Activated CD4-positive, CD25-positive, alpha-beta regulatory T cell treated with anti-CD3 and anti-CD28 coated beads, Interleukin-2, amount 50 U/mL, for 24 hours (primary cell): ENCODE results near the gene RXYLT1.

Experiments used
- ATAC-seq, 2 donors: fragments of 150-1000 bp; cut with Tn5 transposase; one replicate each; pipeline ENCODE4 v1.10.0; 2021; ENCODE audit warnings: mild to moderate bottlenecking in 1 of 2, moderate library complexity in 1 of 2

The RXYLT1 gene

DNA sequence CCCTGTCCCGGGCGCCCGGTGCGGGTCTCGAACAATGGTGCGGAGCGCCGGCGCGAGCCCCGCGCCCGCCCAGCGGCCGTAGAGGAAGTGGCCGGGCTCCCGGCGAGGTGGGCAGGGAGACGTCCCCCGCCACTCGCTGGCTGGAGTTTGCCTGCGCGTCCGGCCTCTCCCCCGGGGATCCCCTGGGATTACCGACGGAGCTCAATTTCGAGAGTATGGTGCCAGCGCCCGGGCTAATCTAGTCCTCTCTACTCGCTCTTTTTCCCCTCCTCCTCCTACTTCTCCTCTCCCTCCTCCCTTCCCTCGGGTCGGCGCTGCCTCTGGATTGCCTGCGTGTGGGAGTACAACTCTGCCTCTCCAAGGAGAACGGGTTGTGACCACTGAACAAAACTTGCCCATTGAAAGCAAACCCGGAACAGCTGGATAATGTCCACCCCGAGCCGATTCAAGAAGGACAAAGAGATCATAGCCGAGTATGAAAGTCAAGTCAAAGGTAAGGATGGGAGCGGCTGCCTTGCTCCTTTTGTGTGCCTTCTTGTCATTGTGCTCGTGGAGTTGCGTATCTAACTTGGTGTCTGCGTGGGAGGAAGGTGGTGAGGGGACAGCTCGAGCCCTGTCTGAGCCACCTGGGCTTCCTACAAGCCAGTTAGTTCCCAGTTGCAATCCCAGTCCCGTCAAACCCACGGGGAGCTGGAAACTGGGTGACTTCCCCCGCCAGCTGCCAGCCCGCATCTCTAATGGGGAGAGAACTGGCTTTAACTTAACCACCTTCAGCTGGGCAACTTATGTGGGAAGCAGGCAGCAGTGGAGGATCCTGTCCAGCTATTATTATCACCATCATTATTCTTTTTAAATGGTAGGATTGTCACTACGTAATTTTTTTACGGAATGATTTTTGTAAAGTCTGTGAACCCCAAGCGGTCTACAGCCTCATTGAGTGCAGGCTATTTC, 65.0 kb downstream of the RXYLT1 start, which contains the start of gene SRGAP1:
SRGAP1 (plus strand) TSS at position 310 of the 951 bp plus-strand sequence; CDS start at position 427, 117 bp downstream.
- peak in 1 of 2 donors; percentile 2 for ATAC-seq

DNA sequence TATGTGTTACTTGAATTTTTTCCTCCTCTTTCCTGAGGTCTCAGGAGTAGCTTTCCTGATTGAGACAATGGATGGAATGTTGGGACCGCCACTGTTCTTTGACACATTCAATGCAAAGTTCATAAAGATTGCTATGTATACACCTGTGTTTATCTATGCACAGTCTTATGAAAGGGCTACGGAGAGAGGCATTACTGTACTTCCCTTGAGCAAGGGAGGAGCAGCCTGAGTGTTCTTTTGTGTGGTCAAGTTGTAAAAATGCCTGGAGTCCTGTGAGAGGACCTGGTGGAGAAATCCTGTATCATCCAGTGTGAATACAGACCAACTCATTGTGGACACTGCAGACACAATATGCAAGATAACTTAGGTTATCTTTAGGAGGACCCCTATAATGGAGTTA, 66.0 kb downstream of the RXYLT1 start:
- ATAC-seq: no peak

DNA sequence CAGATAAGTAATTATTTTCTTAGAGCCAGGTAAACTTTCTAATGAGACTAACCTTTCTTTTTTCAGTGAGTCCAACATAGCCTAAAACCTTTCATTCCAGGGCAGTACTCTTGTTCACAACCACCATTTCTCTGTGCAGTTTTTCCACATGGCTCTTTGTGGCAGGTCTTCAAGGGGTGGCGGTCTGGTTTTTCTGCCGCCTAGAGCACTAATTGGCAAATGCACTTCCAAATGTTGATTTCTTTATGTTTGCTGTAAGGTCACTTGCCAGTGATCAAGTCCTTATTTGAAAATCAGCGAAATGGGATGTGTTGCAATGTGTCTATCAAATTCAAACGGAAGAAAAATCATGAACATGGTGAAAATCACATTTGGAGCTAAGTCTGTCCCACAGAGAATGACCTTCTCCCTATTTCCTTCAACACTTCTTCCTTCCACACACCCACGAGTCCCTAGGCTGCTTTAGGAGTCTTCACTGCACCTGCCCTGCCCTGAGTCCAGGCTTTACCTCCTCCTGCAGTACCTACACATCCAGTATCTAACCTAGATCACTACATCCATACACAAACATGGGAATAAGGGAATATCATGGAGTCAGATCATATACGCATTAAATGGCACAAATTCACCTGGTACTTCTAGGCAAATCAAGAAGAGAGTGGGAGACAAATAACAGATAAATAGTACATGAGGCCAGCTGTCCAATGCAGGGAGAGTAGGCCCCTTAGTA, 66.7 kb downstream of the RXYLT1 start:
- no peak for ATAC-seq

DNA sequence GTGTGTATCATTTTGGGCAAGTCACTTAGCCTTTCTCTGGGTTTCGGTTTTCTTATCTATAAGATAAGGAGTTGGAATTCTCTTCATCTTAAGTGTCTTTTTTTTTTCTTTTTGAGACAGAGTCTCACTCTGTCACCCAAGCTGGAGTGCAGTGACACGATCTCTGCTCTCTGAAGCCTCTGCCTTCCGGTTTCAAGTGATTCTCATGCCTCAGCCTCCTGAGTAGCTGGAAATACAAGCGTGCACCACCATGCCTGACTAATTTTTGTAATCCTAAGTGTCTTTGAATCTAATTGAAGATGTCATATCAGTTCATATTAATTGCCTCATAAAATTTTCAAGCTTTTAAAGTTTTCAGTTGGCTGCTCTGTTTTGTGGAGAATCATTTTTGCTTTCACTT, 68.7 kb downstream of the RXYLT1 start:
- no peak for ATAC-seq

DNA sequence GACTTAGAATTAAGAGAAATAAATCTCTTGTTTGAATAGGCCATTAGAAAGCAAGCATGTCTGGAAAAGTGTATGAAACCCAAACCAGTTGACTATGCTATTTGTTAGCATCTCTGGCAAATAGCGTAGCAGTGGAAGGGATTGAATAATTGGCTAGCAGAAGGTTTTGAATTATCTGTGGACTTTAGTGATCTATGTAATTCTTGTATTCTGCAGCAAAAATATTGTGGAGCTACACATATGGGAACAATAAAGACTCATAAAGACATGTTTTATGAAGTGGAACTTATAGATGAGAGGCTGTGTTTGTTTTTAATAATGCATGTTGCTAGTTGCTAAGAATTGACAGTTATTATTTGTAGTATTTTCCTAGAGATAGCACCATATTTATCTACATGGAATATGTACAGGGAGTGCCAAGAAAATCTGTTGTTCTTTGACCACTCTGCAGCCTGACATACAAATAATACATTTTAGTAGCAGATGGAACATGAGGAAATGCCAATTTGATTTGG, 69.5 kb downstream of the RXYLT1 start:
- no peak for ATAC-seq

DNA sequence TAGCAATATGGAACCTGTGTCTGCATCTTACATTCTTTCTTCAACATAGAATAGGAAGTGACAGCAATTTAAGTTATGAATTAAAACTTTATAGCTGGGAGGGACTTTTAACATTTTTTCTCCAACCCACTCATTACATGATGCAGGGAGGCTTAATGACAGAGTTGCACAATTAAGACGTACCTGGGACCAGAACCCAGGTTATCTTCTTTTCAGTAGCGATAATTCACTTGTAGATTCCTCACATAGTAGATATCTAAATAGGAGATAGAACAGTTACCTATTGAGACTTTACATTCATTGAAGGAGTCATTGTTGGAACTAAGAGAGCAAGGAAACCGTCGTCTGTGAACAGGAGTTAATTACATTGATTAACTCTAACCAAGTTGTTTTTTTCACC, 69.9 kb downstream of the RXYLT1 start:
- ATAC-seq: no peak

DNA sequence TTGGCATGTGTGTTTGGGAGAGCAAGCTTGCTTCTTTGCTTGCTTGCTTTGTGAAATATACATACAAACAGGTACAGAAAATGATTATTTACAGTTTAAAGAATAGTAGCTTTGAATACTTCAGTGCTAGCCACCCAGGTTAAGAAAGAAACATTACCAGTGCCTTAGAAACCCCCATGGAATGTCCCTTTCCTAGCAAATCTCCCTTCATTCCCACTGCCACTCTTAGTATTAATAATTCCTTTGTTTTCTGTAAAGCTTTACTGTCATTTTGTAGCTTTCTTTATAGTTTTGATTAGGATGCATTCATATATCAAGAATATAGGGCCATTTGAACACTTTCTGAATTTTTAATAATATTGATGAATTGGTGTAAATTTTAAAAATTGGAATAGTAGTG, 74.3 kb downstream of the RXYLT1 start:
- ATAC-seq: no peak

DNA sequence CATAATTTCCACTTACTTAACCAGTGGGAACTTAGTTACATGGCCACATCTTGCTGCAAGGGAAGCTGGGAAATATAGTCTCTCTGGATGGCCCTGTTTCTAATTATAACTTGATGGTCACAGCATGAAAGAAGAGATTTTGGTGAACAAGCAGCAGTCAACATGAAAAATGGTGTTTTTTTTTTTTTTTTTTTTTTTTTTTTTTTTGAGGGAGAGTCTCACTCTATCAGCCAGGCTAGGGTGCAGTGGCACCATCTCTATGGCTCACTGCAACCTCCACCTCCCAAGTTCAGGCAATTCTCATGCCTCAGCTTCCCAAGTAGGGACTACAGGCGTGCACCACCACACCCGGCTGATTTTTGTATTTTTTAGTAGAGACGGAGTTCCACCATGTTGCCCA, 75.6 kb downstream of the RXYLT1 start:
- ATAC-seq: no peak

DNA sequence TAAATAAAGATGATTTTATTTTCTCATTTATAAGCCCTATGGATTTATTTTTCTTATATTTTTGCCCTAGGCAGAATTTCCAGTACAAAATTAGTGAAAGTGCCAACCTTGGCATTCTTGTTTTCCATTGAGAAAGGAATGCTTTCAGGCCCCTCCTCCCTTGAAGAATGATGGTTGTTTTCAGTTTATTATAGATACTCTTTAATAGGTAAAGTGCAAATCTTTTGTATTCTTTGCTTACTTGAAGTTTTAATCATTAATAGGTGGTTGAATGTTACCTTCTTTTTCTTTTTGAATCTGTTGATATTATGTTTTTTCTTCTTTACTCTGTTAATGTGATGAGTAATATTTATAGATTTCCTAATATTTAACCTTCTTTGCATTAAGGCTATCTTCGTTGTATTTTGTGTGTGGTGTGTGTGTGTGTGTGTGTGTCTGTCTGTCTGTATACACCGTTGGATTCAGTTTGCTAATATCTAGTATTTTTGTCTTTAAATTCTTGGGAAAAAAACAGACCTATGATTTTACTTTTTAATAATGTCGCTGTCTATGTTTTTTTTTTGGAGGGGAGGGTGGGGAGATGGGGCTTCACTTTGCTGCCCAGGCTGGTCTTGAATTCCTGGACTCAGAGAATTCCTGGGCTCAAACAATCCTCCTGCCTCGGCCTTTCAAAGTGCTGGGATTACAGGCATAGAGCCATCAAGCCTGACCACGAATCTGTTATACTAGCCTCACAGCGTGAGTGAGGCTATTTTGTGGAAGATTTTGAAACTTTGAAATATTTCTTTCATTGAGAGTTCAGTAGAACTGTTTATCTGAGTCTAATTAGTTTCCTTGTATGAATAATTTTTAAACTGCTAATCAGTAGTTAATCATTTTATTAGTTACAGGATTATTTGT, 78.3 kb downstream of the RXYLT1 start:
- ATAC-seq: no peak
